ENCODE results near the gene DYNC2I2.
"Not testable (repeated sequence)": the region's sequence is repeated elsewhere in the genome, so short reads cannot be mapped to it uniquely, and the experiment has no call there.

The DYNC2I2 gene

GRCh38 chr9:128611600-128612394 is 44.9 kb downstream of the DYNC2I2 start:
- DNase-seq: no peak

GRCh38 chr9:128610897-128611296 is 45.8 kb downstream of the DYNC2I2 start:
- DNase-seq: no peak

DNA sequence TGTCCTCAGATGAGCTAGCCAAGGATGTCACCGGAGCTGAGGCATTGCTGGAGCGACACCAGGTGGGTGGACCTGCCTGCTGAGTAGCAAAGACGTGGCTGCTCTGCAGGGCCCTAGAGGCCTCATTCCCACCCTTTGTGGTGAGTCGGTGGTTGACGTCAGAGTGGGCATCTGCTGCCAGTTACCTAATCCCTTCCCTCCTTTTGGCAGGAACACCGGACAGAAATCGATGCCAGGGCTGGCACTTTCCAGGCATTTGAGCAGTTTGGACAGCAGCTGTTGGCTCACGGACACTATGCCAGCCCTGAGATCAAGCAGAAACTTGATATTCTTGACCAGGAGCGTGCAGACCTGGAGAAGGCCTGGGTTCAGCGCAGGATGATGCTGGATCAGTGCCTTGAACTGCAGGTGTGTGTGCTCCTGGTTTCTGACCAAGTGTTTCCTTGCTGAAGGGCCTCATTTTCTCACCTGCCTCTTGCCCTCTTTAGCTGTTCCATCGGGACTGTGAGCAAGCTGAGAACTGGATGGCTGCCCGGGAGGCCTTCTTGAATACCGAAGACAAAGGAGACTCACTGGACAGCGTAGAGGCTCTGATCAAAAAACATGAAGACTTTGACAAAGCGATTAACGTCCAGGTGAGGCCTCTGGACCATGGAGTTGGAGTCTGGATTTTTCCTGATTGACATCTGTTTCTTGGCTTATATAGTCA is 48.9 kb downstream of the DYNC2I2 start:
- DNase-seq: no peak

GRCh38 chr9:128603697-128604096 is 53.0 kb downstream of the DYNC2I2 start:
- DNase-seq: no peak

GRCh38 chr9:128600099-128600498 is 56.5 kb downstream of the DYNC2I2 start:
- DNase-seq: no peak

DNA sequence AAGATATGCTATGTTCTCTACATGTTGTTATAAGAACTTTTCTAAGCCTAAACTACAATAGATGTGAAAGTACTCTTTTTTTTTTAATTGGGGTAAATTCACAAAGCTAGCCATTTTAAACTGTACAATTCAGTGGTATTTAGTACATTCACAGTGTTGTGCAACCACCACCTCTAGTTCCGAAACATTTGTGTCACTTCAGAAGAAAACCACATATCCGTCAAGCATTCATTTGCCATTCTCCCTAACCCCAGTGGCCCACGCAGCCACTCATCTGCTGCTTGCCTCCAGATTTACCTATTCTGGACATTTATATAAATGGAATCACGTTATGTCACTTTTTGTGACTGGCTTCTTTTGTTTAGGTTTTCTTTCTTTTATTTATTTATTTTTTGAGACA is 61.2 kb downstream of the DYNC2I2 start:
- no peak for DNase-seq

GRCh38 chr9:128593856-128594255 is 62.8 kb downstream of the DYNC2I2 start:
- DNase-seq: no peak

- DNase-seq: no peak
Observed at GRCh38 chr9:128593039-128593438, 63.6 kb downstream of the DYNC2I2 start.

DNA sequence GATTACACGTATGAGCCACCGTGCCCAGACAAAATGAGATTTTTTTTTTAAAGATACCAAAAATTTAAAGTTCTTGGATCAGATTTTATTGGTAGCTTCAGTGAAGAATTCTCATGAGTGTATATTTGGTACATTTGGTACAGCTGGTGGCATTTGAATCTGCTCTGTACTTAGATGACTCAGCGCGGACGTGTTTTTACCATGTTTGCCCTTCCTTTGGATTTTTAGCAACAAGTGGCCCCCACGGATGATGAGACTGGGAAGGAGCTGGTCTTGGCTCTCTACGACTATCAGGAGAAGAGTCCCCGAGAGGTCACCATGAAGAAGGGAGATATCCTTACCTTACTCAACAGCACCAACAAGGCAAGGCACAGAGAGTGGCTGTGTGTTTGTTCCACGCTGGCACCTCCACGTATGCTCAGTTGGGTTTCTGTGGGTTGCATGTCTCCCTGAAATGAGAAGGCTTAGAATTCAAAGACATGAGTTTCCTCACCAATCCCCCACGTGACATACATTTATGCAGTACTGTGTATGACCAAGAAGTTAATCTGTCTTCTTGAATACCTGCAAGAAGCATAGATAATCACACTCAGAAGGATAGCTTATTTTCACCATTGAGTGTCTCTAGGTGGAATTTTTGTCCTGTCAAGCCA is 67.9 kb downstream of the DYNC2I2 start:
- no peak for DNase-seq

DNA sequence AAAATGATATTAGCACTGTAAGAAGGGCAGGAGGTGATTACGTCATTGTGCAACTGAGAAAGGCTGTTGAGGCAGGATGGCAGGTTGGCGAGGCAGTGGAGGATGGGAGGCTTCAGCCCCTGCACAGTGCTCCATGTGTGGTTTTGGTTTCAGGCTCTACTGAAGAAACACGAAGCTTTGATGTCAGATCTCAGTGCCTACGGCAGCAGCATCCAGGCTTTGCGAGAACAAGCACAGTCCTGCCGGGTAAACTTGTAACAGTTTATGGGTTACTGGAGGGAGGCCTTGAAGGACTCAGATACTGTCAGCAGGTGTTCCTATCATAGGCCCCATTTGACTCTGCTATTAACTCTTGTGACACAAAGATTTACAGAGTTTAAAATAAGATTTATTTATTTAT is 69.2 kb downstream of the DYNC2I2 start:
- peak; percentile 42 to 52 for DNase-seq

DNA sequence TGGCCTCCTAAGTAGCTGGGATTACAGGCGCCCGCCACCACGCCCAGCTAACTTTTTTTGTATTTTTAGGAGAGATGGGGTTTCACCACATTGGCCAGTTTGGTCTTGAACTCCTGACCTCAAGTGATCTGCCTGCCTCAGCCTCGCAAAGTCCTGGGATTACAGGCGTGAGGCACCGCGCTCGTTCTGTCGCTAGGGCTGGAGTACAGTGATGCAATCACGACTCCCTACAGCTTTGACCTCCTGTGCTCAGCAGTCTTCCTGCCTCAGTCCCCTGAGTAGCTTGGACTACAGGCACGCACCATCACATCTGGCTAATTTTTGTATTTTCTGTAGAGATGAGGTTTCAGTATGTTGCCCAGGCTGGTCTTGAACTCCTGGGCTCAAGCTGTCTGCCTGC is 69.7 kb downstream of the DYNC2I2 start:
- DNase-seq: not testable (repeated sequence)

DNA sequence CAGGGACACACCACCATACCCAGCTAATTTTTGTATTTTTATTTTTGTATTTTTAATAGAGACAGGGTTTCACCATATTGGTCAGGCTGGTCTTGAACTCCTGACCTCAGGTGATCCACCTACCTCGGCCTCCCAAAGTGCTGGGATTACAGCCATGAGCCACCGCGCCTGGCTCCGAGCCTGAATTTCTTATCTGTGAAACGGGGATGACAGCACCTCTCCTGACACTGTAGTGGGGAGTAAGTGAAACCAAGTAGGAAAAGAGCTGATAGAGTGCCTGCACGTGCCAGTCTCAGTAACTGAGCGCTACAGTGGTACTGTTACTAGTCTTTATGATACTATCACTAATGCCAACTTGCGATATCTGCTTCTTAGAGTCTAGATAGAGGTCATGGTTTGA is 71.5 kb downstream of the DYNC2I2 start:
- DNase-seq: not testable (repeated sequence)
